C4-2B (cell line): ENCODE data around the gene COA8.

ENCODE experiments used
- CTCF ChIP-seq: fragments of 450-650 bp; conservative IDR thresholded peaks from 2 replicates; pipeline ENCODE4 v1.5.1; 2017; ENCODE audit warnings: mild to moderate bottlenecking
- ZFX ChIP-seq: fragments of 450-650 bp; IDR thresholded peaks from 2 replicates; pipeline ENCODE4 v1.6.1; 2017

GRCh38 chr14:103526914-103527248 is 35.9 kb upstream of the COA8 start:
- TF ChIP-seq CTCF (no peak), ZFX (no peak)
